HPDE6-E6E7 (cell line): ENCODE data around the gene UGT2B17.

ENCODE experiments used
- DNase-seq: peaks from one replicate; pipeline ENCODE4 v3.0.0; 2011; ENCODE audit warnings: missing footprints; ENCODE audit errors: extremely low spot score

Gene UGT2B17

GRCh38 chr4:68489338-68489737, 86.8 kb downstream of the UGT2B17 start:
- no peak for DNase-seq
